HEK293 (cell line): Measurements from ENCODE around the gene SLC25A40.

Experiments used
- CTCF ChIA-PET: fragments of 350-600 bp; formaldehyde crosslinking; extraction: SDS; loops from one replicate; lab custom pipeline; 2021; ENCODE audit warnings: antibody characterized with exemption; lab: Yijun Ruan, JAX
- POLR2A ChIA-PET: fragments of 300-600 bp; formaldehyde crosslinking; extraction: SDS; loops from one replicate; lab custom pipeline; 2020; ENCODE audit warnings: antibody characterized with exemption, inconsistent platforms; lab: Yijun Ruan, JAX
- H3K27ac ChIP-seq: fragments of 200-500 bp; sonication (Bioruptor generic); 2 replicates; pipeline ENCODE4 v1.5.1; 2014; ENCODE audit warnings: low read depth, low read length, control low read depth, inconsistent platforms; ENCODE audit errors: extremely low read depth
- H3K36me3 ChIP-seq, 2 experiments: fragments of 200-500 bp in 1 of 2; sonication (Bioruptor generic) in 1 of 2; 1 replicate in 1 of 2; 2 replicates in 1 of 2; pipeline ENCODE4 v1.5.1; 2014 to 2017; ENCODE audit warnings: inconsistent platforms in 2 of 2, low read length in 2 of 2; ENCODE audit not compliant: control insufficient read depth in 2 of 2, insufficient read depth in 1 of 2
- H3K4me1 ChIP-seq: fragments of 200-500 bp; sonication (Bioruptor generic); 2 replicates; pipeline ENCODE4 v1.5.1; 2014; ENCODE audit warnings: mild to moderate bottlenecking, low read length, inconsistent platforms; ENCODE audit not compliant: control insufficient read depth, insufficient read depth
- H3K4me3 ChIP-seq: 2 replicates; pipeline ENCODE4 v1.5.1; 2011; ENCODE audit warnings: low read depth, mild to moderate bottlenecking, control low read depth, low read length, moderate library complexity
- H3K9me3 ChIP-seq: fragments of 200-500 bp; sonication (Bioruptor generic); 2 replicates; pipeline ENCODE4 v1.5.1; 2014; ENCODE audit warnings: low read depth, low read length, inconsistent platforms; ENCODE audit not compliant: control insufficient read depth, insufficient read depth
- EGR2 ChIP-seq: fragments of 450-650 bp; formaldehyde crosslinking; IDR thresholded peaks from 2 replicates; pipeline ENCODE4 v1.5.1; 2016; ENCODE audit warnings: low read depth, missing biosample characterization, missing genetic modification characterization
- SP3 ChIP-seq: fragments of 450-650 bp; formaldehyde crosslinking; IDR thresholded peaks from 2 replicates; pipeline ENCODE4 v1.5.1; 2016; ENCODE audit warnings: missing biosample characterization, missing genetic modification characterization
- ZBTB1 ChIP-seq: fragments of 450-650 bp; formaldehyde crosslinking; IDR thresholded peaks from 2 replicates; pipeline ENCODE4 v1.5.1; 2016; ENCODE audit warnings: missing biosample characterization, missing genetic modification characterization
- ZIC2 ChIP-seq: fragments of 450-650 bp; formaldehyde crosslinking; IDR thresholded peaks from 2 replicates; pipeline ENCODE4 v1.5.1; 2016; ENCODE audit warnings: missing biosample characterization, missing genetic modification characterization
- ZNF140 ChIP-seq: fragments of 450-650 bp; formaldehyde crosslinking; IDR thresholded peaks from 2 replicates; pipeline ENCODE4 v1.5.1; 2016; ENCODE audit warnings: missing biosample characterization, missing genetic modification characterization
- ZNF155 ChIP-seq: fragments of 450-650 bp; formaldehyde crosslinking; IDR thresholded peaks from 2 replicates; pipeline ENCODE4 v1.5.1; 2016; ENCODE audit warnings: missing biosample characterization, missing genetic modification characterization
- ZNF16 ChIP-seq: fragments of 450-650 bp; formaldehyde crosslinking; IDR thresholded peaks from 2 replicates; pipeline ENCODE4 v1.5.1; 2016; ENCODE audit warnings: low read depth, missing biosample characterization, missing genetic modification characterization
- ZNF214 ChIP-seq: fragments of 450-650 bp; formaldehyde crosslinking; IDR thresholded peaks from 2 replicates; pipeline ENCODE4 v1.5.1; 2017; ENCODE audit warnings: missing biosample characterization, mild to moderate bottlenecking, missing genetic modification characterization, borderline replicate concordance
- ZNF23 ChIP-seq: fragments of 450-650 bp; formaldehyde crosslinking; IDR thresholded peaks from 2 replicates; pipeline ENCODE4 v1.5.1; 2016; ENCODE audit warnings: missing biosample characterization, missing genetic modification characterization, borderline replicate concordance
- ZNF311 ChIP-seq: fragments of 450-650 bp; formaldehyde crosslinking; IDR thresholded peaks from 2 replicates; pipeline ENCODE4 v1.5.1; 2017; ENCODE audit warnings: missing biosample characterization, missing genetic modification characterization, borderline replicate concordance
- ZNF350 ChIP-seq: fragments of 450-650 bp; formaldehyde crosslinking; IDR thresholded peaks from 2 replicates; pipeline ENCODE4 v1.5.0; 2017; ENCODE audit warnings: missing biosample characterization, mild to moderate bottlenecking, missing genetic modification characterization
- ZNF394 ChIP-seq: fragments of 450-650 bp; formaldehyde crosslinking; IDR thresholded peaks from 2 replicates; pipeline ENCODE4 v1.5.1; 2016; ENCODE audit warnings: missing biosample characterization, missing genetic modification characterization, mild to moderate bottlenecking, moderate library complexity, borderline replicate concordance
- ZNF473 ChIP-seq: fragments of 450-650 bp; formaldehyde crosslinking; IDR thresholded peaks from 2 replicates; pipeline ENCODE4 v1.5.1; 2017; ENCODE audit warnings: missing biosample characterization, missing genetic modification characterization
- ZNF518A ChIP-seq: fragments of 450-650 bp; formaldehyde crosslinking; conservative IDR thresholded peaks from 2 replicates; pipeline ENCODE4 v1.5.1; 2016; ENCODE audit warnings: low read depth, missing biosample characterization, missing genetic modification characterization
- ZNF549 ChIP-seq: fragments of 450-650 bp; IDR thresholded peaks from 2 replicates; pipeline ENCODE4 v1.5.1; 2018; ENCODE audit warnings: missing biosample characterization, missing genetic modification characterization, mild to moderate bottlenecking, inconsistent platforms, moderate library complexity
- ZNF660 ChIP-seq: fragments of 450-650 bp; IDR thresholded peaks from 2 replicates; pipeline ENCODE4 v1.5.1; 2018; ENCODE audit warnings: missing biosample characterization, mild to moderate bottlenecking, missing genetic modification characterization
- ZNF76 ChIP-seq: fragments of 450-650 bp; formaldehyde crosslinking; IDR thresholded peaks from 2 replicates; pipeline ENCODE4; 2016; ENCODE audit warnings: low read depth, missing biosample characterization, missing genetic modification characterization, borderline replicate concordance
- ZNF777 ChIP-seq: fragments of 450-650 bp; formaldehyde crosslinking; IDR thresholded peaks from 2 replicates; pipeline ENCODE4 v1.5.1; 2017; ENCODE audit warnings: missing biosample characterization, missing genetic modification characterization, borderline replicate concordance
- ZNF837 ChIP-seq: fragments of 450-650 bp; formaldehyde crosslinking; IDR thresholded peaks from 2 replicates; pipeline ENCODE4 v1.5.1; 2016; ENCODE audit warnings: missing biosample characterization, missing genetic modification characterization
- TF ChIP-seq, protein P1 (sequence below): fragments of 450-650 bp; formaldehyde crosslinking; IDR thresholded peaks from 2 replicates; pipeline ENCODE4 v1.5.1; 2016; ENCODE audit warnings: missing biosample characterization, missing genetic modification characterization
- TF ChIP-seq, protein P2 (sequence below): fragments of 450-650 bp; formaldehyde crosslinking; IDR thresholded peaks from 2 replicates; pipeline ENCODE4 v1.5.1; 2016; ENCODE audit warnings: missing biosample characterization, missing genetic modification characterization

Gene SLC25A40

GRCh38 chr7:87810726-87811125 is 65.4 kb downstream of the SLC25A40 start:
- no peaks in the 10 kb centered on the region for H3K36me3 ChIP-seq
- H3K4me3 ChIP-seq = no peak overlapping the region
- H3K4me1 ChIP-seq = no peaks in the 10 kb centered on the region
- TF ChIP-seq ZNF837 (tag by site-specific recombination) = no peak
- TF ChIP-seq ZNF311 (tag by site-specific recombination) = no peak
- no peak for TF ChIP-seq ZNF23 (tag by site-specific recombination)
- no peak for TF ChIP-seq ZNF155 (tag by site-specific recombination)
- no peak for TF ChIP-seq ZNF473 (tag by site-specific recombination)
- TF ChIP-seq ZIC2 = no peak
- no peak for TF ChIP-seq ZBTB1 (tag by site-specific recombination)
- no peak for TF ChIP-seq ZNF518A (tag by site-specific recombination)
- TF ChIP-seq SP3 (tag by site-specific recombination) = no peak
- no peak for TF ChIP-seq EGR2
- H3K9me3 ChIP-seq = no peaks in the 10 kb centered on the region
- ChIA-PET CTCF (interaction anchor here (0.6 kb wide), 2 partner anchors 246 to 451 kb away, joined by 3 read pairs; no protein-coding TSS in a partner anchor), POLR2A (no interaction called here)
- H3K27ac ChIP-seq = no peak overlapping the region

DNA sequence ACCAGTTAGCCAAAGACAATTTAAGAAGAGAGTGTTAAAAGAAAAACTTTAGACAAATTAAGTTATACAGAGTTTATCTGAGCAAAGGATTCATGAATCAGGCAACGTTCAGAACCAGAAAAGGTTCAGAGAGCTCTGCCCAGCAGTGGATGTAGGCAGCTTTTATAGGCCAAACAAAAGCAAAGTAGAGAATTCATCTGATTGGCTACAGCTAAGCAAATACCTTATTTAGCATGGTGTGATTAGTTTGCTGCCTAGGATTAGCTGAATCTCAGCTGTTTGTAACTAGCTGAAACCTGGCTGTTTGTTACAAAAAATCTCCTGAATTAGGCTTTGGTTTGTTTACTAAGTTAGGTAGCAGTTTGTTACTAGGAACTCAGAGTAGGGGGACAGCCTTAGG is 66.0 kb downstream of the SLC25A40 start:
- H3K4me3 ChIP-seq = no peak overlapping the region
- H3K4me1 ChIP-seq = no peaks in the 10 kb centered on the region
- ChIA-PET CTCF (no interaction called here), POLR2A (no interaction called here)
- TF ChIP-seq ZNF549 (tag by site-specific recombination) (0 out of 2 replicates have a peak, but pooled peaks have one; percentile 7), ZNF777 (no peak), ZNF16 (tag by site-specific recombination) (no peak), ZNF350 (tag by site-specific recombination) (no peak), ZNF76 (no peak)
- no peaks in the 10 kb centered on the region for H3K36me3 ChIP-seq
- no peak overlapping the region for H3K27ac ChIP-seq
- no peaks in the 10 kb centered on the region for H3K9me3 ChIP-seq

- Histone ChIP-seq H3K4me1 (no peaks in the 10 kb centered on the region), H3K36me3 (no peaks in the 10 kb centered on the region), H3K4me3 (no peak overlapping the region), H3K27ac (no peak overlapping the region), H3K9me3 (no peaks in the 10 kb centered on the region)
- CTCF ChIA-PET = interaction anchor here (1.0 kb wide), 1 partner anchor 75 kb away, joined by 3 read pairs; no protein-coding TSS in a partner anchor
- POLR2A ChIA-PET = no interaction called here
- TF ChIP-seq, protein P1, sequence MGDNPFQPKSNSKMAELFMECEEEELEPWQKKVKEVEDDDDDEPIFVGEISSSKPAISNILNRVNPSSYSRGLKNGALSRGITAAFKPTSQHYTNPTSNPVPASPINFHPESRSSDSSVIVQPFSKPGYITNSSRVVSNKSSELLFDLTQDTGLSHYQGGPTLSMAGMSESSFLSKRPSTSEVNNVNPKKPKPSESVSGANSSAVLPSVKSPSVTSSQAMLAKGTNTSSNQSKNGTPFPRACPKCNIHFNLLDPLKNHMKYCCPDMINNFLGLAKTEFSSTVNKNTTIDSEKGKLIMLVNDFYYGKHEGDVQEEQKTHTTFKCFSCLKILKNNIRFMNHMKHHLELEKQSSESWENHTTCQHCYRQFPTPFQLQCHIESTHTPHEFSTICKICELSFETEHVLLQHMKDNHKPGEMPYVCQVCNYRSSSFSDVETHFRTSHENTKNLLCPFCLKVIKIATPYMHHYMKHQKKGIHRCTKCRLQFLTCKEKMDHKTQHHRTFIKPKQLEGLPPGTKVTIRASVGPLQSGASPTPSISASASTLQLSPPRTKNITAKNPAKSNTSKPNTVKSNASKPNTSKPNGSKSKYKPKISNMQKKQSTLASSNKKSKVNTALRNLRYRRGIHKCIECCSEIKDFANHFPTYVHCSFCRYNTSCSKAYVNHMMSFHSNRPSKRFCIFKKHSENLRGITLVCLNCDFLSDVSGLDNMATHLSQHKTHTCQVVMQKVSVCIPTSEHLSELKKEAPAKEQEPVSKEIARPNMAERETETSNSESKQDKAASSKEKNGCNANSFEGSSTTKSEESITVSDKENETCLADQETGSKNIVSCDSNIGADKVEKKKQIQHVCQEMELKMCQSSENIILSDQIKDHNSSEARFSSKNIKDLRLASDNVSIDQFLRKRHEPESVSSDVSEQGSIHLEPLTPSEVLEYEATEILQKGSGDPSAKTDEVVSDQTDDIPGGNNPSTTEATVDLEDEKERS (tag by site-specific recombination) = no peak
- no peak for TF ChIP-seq ZNF140 (tag by site-specific recombination)
- no peak for TF ChIP-seq ZNF660 (tag by site-specific recombination)
- TF ChIP-seq, protein P2, sequence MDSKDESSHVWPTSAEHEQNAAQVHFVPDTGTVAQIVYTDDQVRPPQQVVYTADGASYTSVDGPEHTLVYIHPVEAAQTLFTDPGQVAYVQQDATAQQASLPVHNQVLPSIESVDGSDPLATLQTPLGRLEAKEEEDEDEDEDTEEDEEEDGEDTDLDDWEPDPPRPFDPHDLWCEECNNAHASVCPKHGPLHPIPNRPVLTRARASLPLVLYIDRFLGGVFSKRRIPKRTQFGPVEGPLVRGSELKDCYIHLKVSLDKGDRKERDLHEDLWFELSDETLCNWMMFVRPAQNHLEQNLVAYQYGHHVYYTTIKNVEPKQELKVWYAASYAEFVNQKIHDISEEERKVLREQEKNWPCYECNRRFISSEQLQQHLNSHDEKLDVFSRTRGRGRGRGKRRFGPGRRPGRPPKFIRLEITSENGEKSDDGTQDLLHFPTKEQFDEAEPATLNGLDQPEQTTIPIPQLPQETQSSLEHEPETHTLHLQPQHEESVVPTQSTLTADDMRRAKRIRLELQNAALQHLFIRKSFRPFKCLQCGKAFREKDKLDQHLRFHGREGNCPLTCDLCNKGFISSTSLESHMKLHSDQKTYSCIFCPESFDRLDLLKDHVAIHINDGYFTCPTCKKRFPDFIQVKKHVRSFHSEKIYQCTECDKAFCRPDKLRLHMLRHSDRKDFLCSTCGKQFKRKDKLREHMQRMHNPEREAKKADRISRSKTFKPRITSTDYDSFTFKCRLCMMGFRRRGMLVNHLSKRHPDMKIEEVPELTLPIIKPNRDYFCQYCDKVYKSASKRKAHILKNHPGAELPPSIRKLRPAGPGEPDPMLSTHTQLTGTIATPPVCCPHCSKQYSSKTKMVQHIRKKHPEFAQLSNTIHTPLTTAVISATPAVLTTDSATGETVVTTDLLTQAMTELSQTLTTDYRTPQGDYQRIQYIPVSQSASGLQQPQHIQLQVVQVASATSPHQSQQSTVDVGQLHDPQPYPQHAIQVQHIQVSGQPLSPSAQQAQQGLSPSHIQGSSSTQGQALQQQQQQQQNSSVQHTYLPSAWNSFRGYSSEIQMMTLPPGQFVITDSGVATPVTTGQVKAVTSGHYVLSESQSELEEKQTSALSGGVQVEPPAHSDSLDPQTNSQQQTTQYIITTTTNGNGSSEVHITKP (tag by site-specific recombination) = no peak
- TF ChIP-seq ZNF214 (tag by site-specific recombination) = no peak
- no peak for TF ChIP-seq ZNF394 (tag by site-specific recombination)
- TF ChIP-seq SP3 (tag by site-specific recombination) = no peak
Observed at GRCh38 chr7:87806150-87806549, 70.0 kb downstream of the SLC25A40 start.
